A549 (cell line): ENCODE results near the gene ORMDL1.

Source experiments
- CEBPB ChIP-seq, 2 experiments: fragments of >200 bp in 1 of 2; sonication (Bioruptor Twin) in 1 of 2; formaldehyde crosslinking in 1 of 2; IDR thresholded peaks; 2 replicates each; pipeline ENCODE4 v1.6.1; 2012 to 2016
- KDM5A ChIP-seq: fragments of 200-600 bp; sonication (generic); IDR thresholded peaks from 2 replicates; pipeline ENCODE4 v1.6.1; 2016; ENCODE audit warnings: antibody characterized with exemption, mild to moderate bottlenecking
- POLR2A ChIP-seq: IDR thresholded peaks from 2 replicates; pipeline ENCODE4 v1.6.1; 2012; ENCODE audit warnings: mild to moderate bottlenecking, low read length
- ZFP36 ChIP-seq: fragments of 450-650 bp; IDR thresholded peaks from 2 replicates; pipeline ENCODE4 v1.6.1; 2014; ENCODE audit warnings: borderline replicate concordance; ENCODE audit not compliant: partially characterized antibody
- TF ChIP-seq, protein P1 (sequence below): fragments of 150-350 bp; IDR thresholded peaks from 2 replicates; pipeline ENCODE4 v1.6.1; 2014; ENCODE audit warnings: low read depth, mild to moderate bottlenecking, low read length
- TF ChIP-seq, protein P2 (sequence below): fragments of >200 bp; sonication (Bioruptor Twin); formaldehyde crosslinking; IDR thresholded peaks from 3 replicates; pipeline ENCODE4 v1.5.1; 2016

GRCh38 chr2:189797902-189798301 lies 13.8 kb upstream of the ORMDL1 start:
- TF ChIP-seq, protein P1, sequence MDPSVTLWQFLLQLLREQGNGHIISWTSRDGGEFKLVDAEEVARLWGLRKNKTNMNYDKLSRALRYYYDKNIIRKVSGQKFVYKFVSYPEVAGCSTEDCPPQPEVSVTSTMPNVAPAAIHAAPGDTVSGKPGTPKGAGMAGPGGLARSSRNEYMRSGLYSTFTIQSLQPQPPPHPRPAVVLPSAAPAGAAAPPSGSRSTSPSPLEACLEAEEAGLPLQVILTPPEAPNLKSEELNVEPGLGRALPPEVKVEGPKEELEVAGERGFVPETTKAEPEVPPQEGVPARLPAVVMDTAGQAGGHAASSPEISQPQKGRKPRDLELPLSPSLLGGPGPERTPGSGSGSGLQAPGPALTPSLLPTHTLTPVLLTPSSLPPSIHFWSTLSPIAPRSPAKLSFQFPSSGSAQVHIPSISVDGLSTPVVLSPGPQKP = no peak
- TF ChIP-seq ZFP36 (no peak), KDM5A (no peak), POLR2A (no peak), CEBPB (IDR thresholded peaks at IDR 0.05) (no peak)
- TF ChIP-seq, protein P2, sequence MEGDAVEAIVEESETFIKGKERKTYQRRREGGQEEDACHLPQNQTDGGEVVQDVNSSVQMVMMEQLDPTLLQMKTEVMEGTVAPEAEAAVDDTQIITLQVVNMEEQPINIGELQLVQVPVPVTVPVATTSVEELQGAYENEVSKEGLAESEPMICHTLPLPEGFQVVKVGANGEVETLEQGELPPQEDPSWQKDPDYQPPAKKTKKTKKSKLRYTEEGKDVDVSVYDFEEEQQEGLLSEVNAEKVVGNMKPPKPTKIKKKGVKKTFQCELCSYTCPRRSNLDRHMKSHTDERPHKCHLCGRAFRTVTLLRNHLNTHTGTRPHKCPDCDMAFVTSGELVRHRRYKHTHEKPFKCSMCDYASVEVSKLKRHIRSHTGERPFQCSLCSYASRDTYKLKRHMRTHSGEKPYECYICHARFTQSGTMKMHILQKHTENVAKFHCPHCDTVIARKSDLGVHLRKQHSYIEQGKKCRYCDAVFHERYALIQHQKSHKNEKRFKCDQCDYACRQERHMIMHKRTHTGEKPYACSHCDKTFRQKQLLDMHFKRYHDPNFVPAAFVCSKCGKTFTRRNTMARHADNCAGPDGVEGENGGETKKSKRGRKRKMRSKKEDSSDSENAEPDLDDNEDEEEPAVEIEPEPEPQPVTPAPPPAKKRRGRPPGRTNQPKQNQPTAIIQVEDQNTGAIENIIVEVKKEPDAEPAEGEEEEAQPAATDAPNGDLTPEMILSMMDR = no peak
